GM12892 (cell line): ENCODE measurements around the gene TXN2.
A peak's percentile ranks its signal among the peaks of the same experiment; 100 is the strongest.

Source experiments
- POLR2A ChIP-seq: IDR thresholded peaks from 2 replicates; pipeline ENCODE4 v1.6.1; 2011; ENCODE audit warnings: low read depth, low read length, control low read depth
- POLR2AphosphoS5 ChIP-seq: IDR thresholded peaks from 2 replicates; pipeline ENCODE4 v1.6.1; 2011; ENCODE audit warnings: low read depth, low read length, control low read depth
- TAF1 ChIP-seq: IDR thresholded peaks from 2 replicates; pipeline ENCODE4 v1.6.1; 2011; ENCODE audit warnings: low read depth, mild to moderate bottlenecking, control low read depth, low read length, borderline replicate concordance

GRCh38 chr22:36528795-36529751 is 47.6 kb upstream of the TXN2 start, which contains the start of gene EIF3D:
- TF ChIP-seq POLR2A (peak; percentile 97), TAF1 (peak; percentile 99), POLR2AphosphoS5 (peak; percentile 96)
